K562 (cell line): ENCODE measurements around the gene CYSTM1. TPM values are rescaled to one million over a fixed set of nuclear protein-coding genes. Genes with fewer than 3 reads are reported as not detected.
A peak's percentile ranks its signal among the peaks of the same experiment; 100 is the strongest.

ENCODE experiments used
- HNRNPL ChIP-seq: fragments of 200-400 bp; formaldehyde crosslinking; IDR thresholded peaks from 2 replicates; pipeline ENCODE4 v1.6.1; 2017; ENCODE audit warnings: low read depth, mild to moderate bottlenecking, low read length
- MTF1 ChIP-seq: fragments of 250-450 bp; sonication (Bioruptor Pico); IDR thresholded peaks from 2 replicates; pipeline ENCODE4 v1.9.0; 2021; ENCODE audit warnings: moderate library complexity, mild to moderate bottlenecking, inconsistent platforms, borderline replicate concordance
- MXD1 ChIP-seq: fragments of 250-450 bp; sonication (Bioruptor Pico); IDR thresholded peaks from 2 replicates; pipeline ENCODE4 v1.8.0; 2021; ENCODE audit warnings: borderline replicate concordance, mild to moderate bottlenecking, moderate library complexity; ENCODE audit not compliant: poor library complexity, severe bottlenecking
- NCOA1 ChIP-seq: fragments of 450-650 bp; IDR thresholded peaks from 2 replicates; pipeline ENCODE4 v1.6.1; 2016; ENCODE audit warnings: low read depth
- SMARCC2 ChIP-seq: fragments of 450-650 bp; IDR thresholded peaks from 2 replicates; pipeline ENCODE4 v1.6.1; 2017; ENCODE audit warnings: antibody characterized with exemption, moderate library complexity, mild to moderate bottlenecking, low read depth
- TEAD2 ChIP-seq: fragments of 450-650 bp; IDR thresholded peaks from 2 replicates; pipeline ENCODE4 v1.6.1; 2016; ENCODE audit warnings: missing genetic modification characterization, control low read depth, missing compliant biosample characterization
- U2AF2 ChIP-seq: fragments of 200-400 bp; formaldehyde crosslinking; optimal IDR thresholded peaks from 2 replicates; pipeline ENCODE3; 2017; ENCODE audit warnings: low read depth, mild to moderate bottlenecking, low read length
- XRCC4 ChIP-seq: IDR thresholded peaks from one replicate; pipeline ENCODE4 v1.6.1; 2011; ENCODE audit not compliant: insufficient read depth, insufficient read length; ENCODE audit errors: extremely low read depth
- ZBTB33 ChIP-seq: sonication (generic); formaldehyde crosslinking; IDR thresholded peaks from 2 replicates; pipeline ENCODE4 v1.8.1; 2023; ENCODE audit warnings: mild to moderate bottlenecking, missing genetic modification reagents
- ZEB2 ChIP-seq: fragments of 450-650 bp; IDR thresholded peaks from 2 replicates; pipeline ENCODE4 v1.6.1; 2016
- ZNF354B ChIP-seq: fragments of 250-450 bp; sonication (Bioruptor Pico); IDR thresholded peaks from 2 replicates; pipeline ENCODE4 v1.4.0; 2020
- ZNF518B ChIP-seq: fragments of 250-450 bp; sonication (Bioruptor Pico); IDR thresholded peaks from 2 replicates; pipeline ENCODE4 v1.5.0; 2021; ENCODE audit warnings: mild to moderate bottlenecking, moderate library complexity
- ZNF707 ChIP-seq: fragments of 250-450 bp; sonication (Bioruptor Pico); conservative IDR thresholded peaks from 2 replicates; pipeline ENCODE4 v1.8.0; 2022; ENCODE audit warnings: inconsistent platforms, mild to moderate bottlenecking, moderate library complexity
- polyA plus RNA-seq, 8 experiments: library from polyadenylated mRNA; depleted of rRNA in 4 of 8; stranded (reverse) in 5 of 8; unstranded in 3 of 8; fragments of >200 nt; fragmentation: Nextera tagmentation in 2 of 8; fragmentation: Illumina TruSeq in 1 of 8; extraction: Ambion mirVana in 2 of 8; extraction: Trizol in 1 of 8; gene quantifications; 2 replicates each; pipeline versions ENCODE4 v1.2.1 to v1.2.3, GENCODE V29; 2011 to 2014; ENCODE audit warnings: inconsistent platforms in 1 of 8, missing spikeins in 1 of 8
- total RNA-seq, 7 experiments: library from RNA; depleted of rRNA in 6 of 7; stranded (reverse); fragments of >200 nt in 6 of 7; fragmentation: Illumina TruSeq in 2 of 7; extraction: Trizol in 2 of 7; gene quantifications; 2 replicates each; pipeline versions ENCODE4 v1.2.1 to v1.2.3, GENCODE V29; 2011 to 2021; ENCODE audit warnings: low replicate concordance in 1 of 7

CYSTM1 gene
- total and polyA plus RNA-seq, 9 of the 15 experiments (the other 6 are each of a cell fraction or from before 2014, with no cell fraction given) = 76.1 to 422 (median 108) TPM

GRCh38 chr5:140175367-140176030, 511 bp downstream of the CYSTM1 start (continued):
- TF ChIP-seq MXD1 (no peak), U2AF2 (no peak), ZBTB33 (peak; percentile 23; the same call in 1 of the 2 replicates), MTF1 (CRISPR knock-in tag) (no peak), XRCC4 (no peak), ZNF354B (CRISPR knock-in tag) (no peak), ZNF518B (CRISPR knock-in tag) (no peak), HNRNPL (0 out of 2 replicates have a peak, but pooled peaks have one; percentile 48), TEAD2 (tag) (no peak), ZNF707 (no peak), NCOA1 (peak; percentile 91), ZEB2 (peak; percentile 79), SMARCC2 (peak; percentile 35; the same call in 1 of the 2 replicates)
- TF ChIP-seq, all 486 proteins: peak for 99
